Fibroblast of skin of scalp (primary cell): ENCODE measurements around the gene ZNF593.

Experiments
- DNase-seq: peaks from one replicate; pipeline ENCODE4 v3.0.0-alpha.2; 2013

Gene ZNF593

DNA sequence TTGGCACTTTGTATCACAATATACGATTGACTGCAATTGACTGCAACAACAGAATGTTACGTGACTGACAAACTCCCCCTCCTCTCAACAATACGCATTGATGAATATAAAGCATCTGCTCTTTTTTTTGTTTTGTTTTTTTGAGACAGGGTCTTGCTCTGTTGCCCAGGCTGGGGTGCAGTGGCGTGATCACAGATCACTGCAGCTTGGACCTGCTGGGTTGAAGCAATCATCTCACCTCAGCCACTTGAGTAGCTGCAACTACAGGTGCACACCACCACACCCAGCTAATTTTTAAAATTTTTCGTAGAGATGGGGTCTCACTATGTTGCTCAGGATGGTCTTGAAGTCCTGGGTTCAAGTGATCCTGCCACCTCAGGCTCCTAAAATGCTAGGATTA is 43.0 kb downstream of the ZNF593 start:
- DNase-seq: no peak

- no peak for DNase-seq
Observed at GRCh38 chr1:26213335-26213905, 43.7 kb downstream of the ZNF593 start.

- DNase-seq: no peak
Observed at GRCh38 chr1:26215246-26215645, 45.5 kb downstream of the ZNF593 start.

- DNase-seq: no peak
Observed at GRCh38 chr1:26218906-26219494, 49.3 kb downstream of the ZNF593 start.
